Calu3 (cell line): ENCODE measurements around the gene DOCK10. TPM values are rescaled to one million over a fixed set of nuclear protein-coding genes. Genes with fewer than 3 reads are reported as not detected.

Experiments used
- BruUV-seq: library from RNA; stranded (reverse); fragments of 400-500 nt; replicated peaks from 2 replicates; lab custom pipeline; 2021; lab: Mats Ljungman, UMichigan
- CTCF ChIA-PET: fragments of 300-600 bp; sonication (Branson Sonifier 250); formaldehyde crosslinking; loops from one replicate; lab custom pipeline; 2022; ENCODE audit warnings: antibody characterized with exemption; lab: Charles Lee
- DNase-seq: peaks from one replicate; pipeline ENCODE4 v3.0.0; 2022
- H3K27ac Mint-ChIP-seq: one replicate; pipeline ENCODE4 v1.8.0; 2022; ENCODE audit warnings: mixed read lengths; ENCODE audit not compliant: unreplicated experiment
- H3K27me3 Mint-ChIP-seq: one replicate; pipeline ENCODE4 v1.8.0; 2022; ENCODE audit warnings: mixed read lengths; ENCODE audit not compliant: unreplicated experiment
- H3K36me3 Mint-ChIP-seq: one replicate; pipeline ENCODE4 v1.8.0; 2022; ENCODE audit warnings: mild to moderate bottlenecking, moderate library complexity, mixed read lengths; ENCODE audit not compliant: insufficient read depth, unreplicated experiment
- H3K4me1 Mint-ChIP-seq: one replicate; pipeline ENCODE4 v1.8.0; 2022; ENCODE audit warnings: mild to moderate bottlenecking, low read depth, mixed read lengths; ENCODE audit not compliant: unreplicated experiment
- H3K4me3 Mint-ChIP-seq: one replicate; pipeline ENCODE4 v1.8.0; 2022; ENCODE audit warnings: mild to moderate bottlenecking, low read depth, moderate library complexity, mixed read lengths; ENCODE audit not compliant: unreplicated experiment
- H3K9me3 Mint-ChIP-seq: one replicate; pipeline ENCODE4 v1.8.0; 2022; ENCODE audit warnings: low read depth, mixed read lengths; ENCODE audit not compliant: unreplicated experiment
- intact Hi-C: fragments of 100-400 bp; cut with micrococcal nuclease; formaldehyde crosslinking; loops from one replicate; pipeline ENCODE4 v1.10.0; 2022; ENCODE audit not compliant: unreplicated experiment
- microRNA-seq: library from miRNA; unstranded; fragments of <30 nt; microRNA quantifications from one replicate; pipeline ENCODE4 v1.2.0, GENCODE V29; 2022
- total RNA-seq: library from RNA; stranded (reverse); gene quantifications from 2 replicates; pipeline ENCODE4 v1.2.3, GENCODE V29; 2022
- TF ChIP-seq, protein P1 (sequence below): fragments of 200-600 bp; IDR thresholded peaks from one replicate; pipeline ENCODE4 v1.8.0; 2022; ENCODE audit warnings: antibody characterized with exemption; ENCODE audit not compliant: unreplicated experiment

Gene DOCK10
- total RNA-seq, 1 experiment from 2014 or later: 11.9 TPM

DNA sequence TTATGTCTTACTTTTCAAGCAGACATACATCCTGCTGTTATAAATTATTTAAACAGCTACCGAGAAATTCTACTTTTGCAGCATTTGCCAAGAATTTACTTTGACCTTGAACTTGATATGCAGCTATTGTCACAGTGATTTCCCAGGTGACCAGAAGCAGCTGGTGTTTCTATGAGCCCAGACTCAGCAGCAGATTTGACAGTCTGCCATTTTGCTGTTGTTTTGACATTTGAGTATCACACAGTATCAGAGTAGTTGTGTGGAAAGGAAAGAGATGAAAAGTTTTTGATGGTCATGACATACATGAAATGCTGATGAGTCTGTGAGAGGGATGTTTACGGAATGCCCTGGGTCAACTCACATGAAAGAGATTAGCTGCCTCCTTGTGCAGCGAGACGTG, 319.5 kb downstream of the DOCK10 start:
- TF ChIP-seq, protein P1, sequence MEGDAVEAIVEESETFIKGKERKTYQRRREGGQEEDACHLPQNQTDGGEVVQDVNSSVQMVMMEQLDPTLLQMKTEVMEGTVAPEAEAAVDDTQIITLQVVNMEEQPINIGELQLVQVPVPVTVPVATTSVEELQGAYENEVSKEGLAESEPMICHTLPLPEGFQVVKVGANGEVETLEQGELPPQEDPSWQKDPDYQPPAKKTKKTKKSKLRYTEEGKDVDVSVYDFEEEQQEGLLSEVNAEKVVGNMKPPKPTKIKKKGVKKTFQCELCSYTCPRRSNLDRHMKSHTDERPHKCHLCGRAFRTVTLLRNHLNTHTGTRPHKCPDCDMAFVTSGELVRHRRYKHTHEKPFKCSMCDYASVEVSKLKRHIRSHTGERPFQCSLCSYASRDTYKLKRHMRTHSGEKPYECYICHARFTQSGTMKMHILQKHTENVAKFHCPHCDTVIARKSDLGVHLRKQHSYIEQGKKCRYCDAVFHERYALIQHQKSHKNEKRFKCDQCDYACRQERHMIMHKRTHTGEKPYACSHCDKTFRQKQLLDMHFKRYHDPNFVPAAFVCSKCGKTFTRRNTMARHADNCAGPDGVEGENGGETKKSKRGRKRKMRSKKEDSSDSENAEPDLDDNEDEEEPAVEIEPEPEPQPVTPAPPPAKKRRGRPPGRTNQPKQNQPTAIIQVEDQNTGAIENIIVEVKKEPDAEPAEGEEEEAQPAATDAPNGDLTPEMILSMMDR: no peak
- Mint-ChIP-seq H3K4me1 (no peaks in the 10 kb centered on the region), H3K36me3 (no peaks in the 10 kb centered on the region), H3K27me3 (no peaks in the 10 kb centered on the region), H3K27ac (no peak overlapping the region), H3K4me3 (no peak overlapping the region), H3K9me3 (peaks cover 10% of the 10 kb centered on the region)
- CTCF ChIA-PET: no interaction called here
- intact Hi-C loops: no loop called here
- no peak for DNase-seq
- BruUV-seq: no TSS peak

DNA sequence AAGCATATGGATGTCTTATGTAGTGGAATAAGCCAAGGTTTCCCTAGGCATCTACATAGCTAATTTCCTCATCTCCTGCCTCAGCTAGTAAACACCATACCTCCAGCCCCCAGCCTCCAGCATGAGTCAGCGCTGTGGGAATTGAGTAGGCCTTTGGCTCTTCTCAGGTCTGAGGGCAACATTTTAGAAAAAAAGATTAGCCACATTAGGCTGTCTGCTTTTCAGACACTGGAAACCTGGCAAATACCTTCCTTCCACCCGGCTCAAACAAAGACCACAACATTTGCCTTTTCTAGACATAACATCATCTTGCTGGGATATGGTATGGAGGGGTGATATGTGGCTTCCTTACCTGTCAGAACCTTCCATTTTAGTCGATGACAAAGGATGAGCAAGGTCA, 320.0 kb downstream of the DOCK10 start:
- Mint-ChIP-seq H3K27ac (no peak overlapping the region), H3K9me3 (peaks cover 5% of the 10 kb centered on the region), H3K4me1 (no peaks in the 10 kb centered on the region), H3K36me3 (no peaks in the 10 kb centered on the region), H3K27me3 (no peaks in the 10 kb centered on the region), H3K4me3 (no peak overlapping the region)
- no peak for DNase-seq
- TF ChIP-seq, protein P1: no peak
- CTCF ChIA-PET: no interaction called here
- BruUV-seq: no TSS peak
- intact Hi-C loops: no loop called here

DNA sequence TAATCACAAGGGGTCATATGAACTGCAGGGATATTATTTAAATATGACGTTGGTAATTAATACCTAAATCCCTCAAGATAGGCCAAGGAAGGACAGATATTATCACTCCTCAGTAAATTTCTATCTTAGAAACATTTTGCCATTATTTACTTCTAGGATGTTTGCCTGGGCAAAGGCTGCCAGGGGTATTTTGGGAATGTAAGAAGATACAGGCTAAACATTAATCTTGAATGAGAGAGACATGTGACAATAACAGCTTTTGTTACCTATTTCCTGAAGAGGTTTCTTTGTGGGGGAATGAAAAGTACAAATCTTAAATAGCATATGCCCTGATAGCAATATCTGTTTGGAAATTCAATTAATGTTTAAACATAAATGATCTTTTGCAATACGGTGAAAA, 325.3 kb downstream of the DOCK10 start:
- intact Hi-C loops: no loop called here
- Mint-ChIP-seq H3K27ac (no peak overlapping the region), H3K27me3 (no peaks in the 10 kb centered on the region), H3K9me3 (peaks cover 2% of the 10 kb centered on the region), H3K4me1 (peaks cover 9% of the 10 kb centered on the region), H3K4me3 (no peak overlapping the region), H3K36me3 (no peaks in the 10 kb centered on the region)
- no TSS peak for BruUV-seq
- DNase-seq: no peak
- CTCF ChIA-PET: no interaction called here
- TF ChIP-seq, protein P1: no peak

DNA sequence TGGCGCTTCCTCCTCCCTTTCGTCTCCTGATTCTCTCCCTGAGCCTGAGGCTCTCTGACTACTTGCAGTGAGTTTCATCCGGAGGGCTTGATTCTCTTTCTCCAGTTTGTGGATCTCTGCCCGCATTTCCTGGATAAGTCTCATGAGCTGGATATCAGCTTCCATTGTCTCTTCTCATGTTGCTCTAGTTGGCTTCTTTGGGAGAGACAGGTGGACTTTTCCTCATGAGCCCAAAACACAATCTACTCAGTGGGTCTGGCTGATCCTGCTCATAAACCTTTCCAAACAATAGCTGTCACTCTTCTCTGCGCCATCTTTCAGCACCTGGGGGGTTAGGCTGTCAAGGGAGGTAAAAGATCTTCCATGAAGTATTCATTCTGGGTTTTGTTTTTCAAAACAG, 326.1 kb downstream of the DOCK10 start, which contains the start of gene CCDC195:
Gene CCDC195, minus strand, starts transcription at position 165 of the 400 bp plus-strand sequence. Its CDS starts 0 bp downstream, at position 165.
- no peak within 1 kb of the TSS for H3K4me3 Mint-ChIP-seq
- DNase-seq: no peak
- H3K36me3 Mint-ChIP-seq: no peaks in the 10 kb centered on the region
- peaks cover 9% of the 10 kb centered on the region for H3K4me1 Mint-ChIP-seq
- TF ChIP-seq, protein P1: no peak
- no peaks in the 10 kb centered on the region for H3K27me3 Mint-ChIP-seq
- no TSS peak for BruUV-seq
- peaks cover 2% of the 10 kb centered on the region for H3K9me3 Mint-ChIP-seq
- H3K27ac Mint-ChIP-seq: no peak within 1 kb of the TSS
- intact Hi-C loops: no loop called here
- CTCF ChIA-PET: no interaction called here

Small RNAs within 50 kb of the gene (microRNA-seq; reads per million reads assigned to microRNA genes)
- gene MIR4439: not detected
